ENCODE results near the gene SIRPB2.
A peak's percentile ranks its signal among the peaks of the same experiment; 100 is the strongest.

- TF ChIP-seq CTCF (IDR thresholded peaks at IDR 0.05) (peak; percentile 89 to 99 (median 97)), POLR2A (IDR thresholded peaks at IDR 0.05) (peak; percentile 57 to 71), EP300 (IDR thresholded peaks at IDR 0.05) (no peak), POLR2AphosphoS5 (IDR thresholded peaks at IDR 0.05) (peak; percentile 56)
These were observed 24.8 kb downstream of the SIRPB2 start, which contains the start of gene NSFL1C for GRCh38 chr20:1466211-1467081.

Measured in gastroesophageal sphincter (tissue), 3 donors.